RCC 7860 (cell line): ENCODE results near the gene PHOX2B.

Experiments used
- DNase-seq: peaks from one replicate; pipeline ENCODE4 v3.0.0-alpha.2; 2015; ENCODE audit warnings: low spot score
- FAIRE-seq: peaks from 2 replicates; lab custom pipeline; 2012; peaks lifted over from hg19 to GRCh38; lab: Jason Lieb, UNC

The PHOX2B gene

GRCh38 chr4:41748571-41749475, at the start of gene PHOX2B:
Gene PHOX2B, minus strand, starts transcription at chr4:41748725. Its CDS starts 115 bp downstream, at chr4:41748610.
- FAIRE-seq = no peak
- DNase-seq = no peak

GRCh38 chr4:41797260-41797659, 48.7 kb upstream of the PHOX2B start:
- DNase-seq (no peak), FAIRE-seq (no peak)

GRCh38 chr4:41796545-41797210, 48.2 kb upstream of the PHOX2B start:
- DNase-seq (no peak), FAIRE-seq (no peak)

- FAIRE-seq (no peak), DNase-seq (no peak)
Measured at GRCh38 chr4:41795796-41796385, 47.4 kb upstream of the PHOX2B start.

- FAIRE-seq = no peak
- no peak for DNase-seq
Measured at GRCh38 chr4:41792166-41792565, 43.6 kb upstream of the PHOX2B start.

- no peak for FAIRE-seq
- no peak for DNase-seq
Measured at GRCh38 chr4:41791557-41791956, 43.0 kb upstream of the PHOX2B start.

- FAIRE-seq (no peak), DNase-seq (no peak)
Measured at GRCh38 chr4:41787931-41788330, 39.4 kb upstream of the PHOX2B start.

GRCh38 chr4:41785665-41786064, 37.1 kb upstream of the PHOX2B start:
- DNase-seq (no peak), FAIRE-seq (no peak)

- no peak for FAIRE-seq
Measured at GRCh38 chr4:41784191-41784979, 35.9 kb upstream of the PHOX2B start.

GRCh38 chr4:41776466-41776865, 27.9 kb upstream of the PHOX2B start:
- FAIRE-seq (no peak), DNase-seq (no peak)

More at GRCh38 chr4:41784191-41784979, 35.9 kb upstream of the PHOX2B start:
- no peak for DNase-seq

GRCh38 chr4:41763729-41764128, 15.2 kb upstream of the PHOX2B start:
- DNase-seq (no peak), FAIRE-seq (no peak)

- DNase-seq (no peak), FAIRE-seq (no peak)
Measured at GRCh38 chr4:41758884-41759283, 10.4 kb upstream of the PHOX2B start.

- DNase-seq (no peak), FAIRE-seq (no peak)
Measured at GRCh38 chr4:41757521-41758156, 9.1 kb upstream of the PHOX2B start.

- FAIRE-seq (no peak), DNase-seq (no peak)
Measured at GRCh38 chr4:41753942-41754341, 5.4 kb upstream of the PHOX2B start.

GRCh38 chr4:41752081-41752836, 3.7 kb upstream of the PHOX2B start:
- no peak for DNase-seq
- FAIRE-seq = no peak

GRCh38 chr4:41751449-41752061, 3.0 kb upstream of the PHOX2B start:
- no peak for DNase-seq
- no peak for FAIRE-seq

GRCh38 chr4:41750626-41751448, 2.3 kb upstream of the PHOX2B start:
- DNase-seq (no peak), FAIRE-seq (no peak)

GRCh38 chr4:41750121-41750625, 1.6 kb upstream of the PHOX2B start:
- DNase-seq (no peak), FAIRE-seq (no peak)
